Trophoblast cell (in vitro differentiated cells and primary cell): Measurements from ENCODE around the gene RAD54L.
"Not testable (repeated sequence)": the region's sequence is repeated elsewhere in the genome, so short reads cannot be mapped to it uniquely, and the experiment has no call there.

Experiments used
- DNase-seq, 2 donors: peaks; one replicate each; pipeline ENCODE4 v3.0.0-alpha.2; 2016
- H2AFZ ChIP-seq: 2 replicates; pipeline ENCODE4 v1.6.1; 2013; ENCODE audit warnings: low read length, moderate library complexity, mild to moderate bottlenecking; ENCODE audit not compliant: insufficient read depth, poor library complexity
- H2AK5ac ChIP-seq: 2 replicates; pipeline ENCODE4 v1.6.1; 2013; ENCODE audit warnings: mild to moderate bottlenecking, low read length
- H2BK120ac ChIP-seq: 2 replicates; pipeline ENCODE4 v1.6.1; 2013; ENCODE audit warnings: low read length, mild to moderate bottlenecking, moderate library complexity; ENCODE audit not compliant: insufficient read depth, poor library complexity
- H2BK12ac ChIP-seq: 2 replicates; pipeline ENCODE4 v1.6.1; 2013; ENCODE audit warnings: mild to moderate bottlenecking, low read length, moderate library complexity
- H2BK5ac ChIP-seq: 2 replicates; pipeline ENCODE4 v1.6.1; 2013; ENCODE audit warnings: low read length, low read depth, moderate library complexity, mild to moderate bottlenecking; ENCODE audit not compliant: poor library complexity
- H3K14ac ChIP-seq: 2 replicates; pipeline ENCODE4 v1.6.1; 2013; ENCODE audit warnings: mild to moderate bottlenecking, low read length
- H3K18ac ChIP-seq: 2 replicates; pipeline ENCODE4 v1.6.1; 2013; ENCODE audit warnings: mild to moderate bottlenecking, low read length
- H3K23ac ChIP-seq: 2 replicates; pipeline ENCODE4 v1.6.1; 2013; ENCODE audit warnings: low read length
- H3K27ac ChIP-seq: 2 replicates; pipeline ENCODE4 v1.5.1; 2013; ENCODE audit warnings: low read depth, mild to moderate bottlenecking, inconsistent platforms, low read length, moderate library complexity
- H3K27me3 ChIP-seq: 2 replicates; pipeline ENCODE4 v1.6.1; 2013; ENCODE audit warnings: inconsistent platforms, mild to moderate bottlenecking, low read length, moderate library complexity; ENCODE audit not compliant: insufficient read depth
- H3K36me3 ChIP-seq, 2 experiments: 1 replicate in 1 of 2; 2 replicates in 1 of 2; pipeline ENCODE4 v1.6.1; 2013; ENCODE audit warnings: low read length in 2 of 2, mild to moderate bottlenecking in 2 of 2, moderate library complexity in 1 of 2; ENCODE audit not compliant: insufficient read depth in 2 of 2, control insufficient read depth in 1 of 2
- H3K4ac ChIP-seq: 2 replicates; pipeline ENCODE4 v1.6.1; 2013; ENCODE audit warnings: low read depth, mild to moderate bottlenecking, low read length, moderate library complexity
- H3K4me1 ChIP-seq, 2 experiments: 1 replicate in 1 of 2; 2 replicates in 1 of 2; pipeline ENCODE4 v1.6.1; 2013; ENCODE audit warnings: low read length in 2 of 2, mild to moderate bottlenecking in 2 of 2, moderate library complexity in 1 of 2; ENCODE audit not compliant: insufficient read depth in 2 of 2, control insufficient read depth in 1 of 2
- H3K4me2 ChIP-seq: 2 replicates; pipeline ENCODE4 v1.6.1; 2013; ENCODE audit warnings: inconsistent platforms, mild to moderate bottlenecking, low read length, moderate library complexity
- H3K4me3 ChIP-seq: 2 replicates; pipeline ENCODE4 v1.5.1; 2013; ENCODE audit warnings: mild to moderate bottlenecking, low read depth, low read length, inconsistent platforms
- H3K79me1 ChIP-seq: one replicate; pipeline ENCODE4 v1.6.1; 2013; ENCODE audit warnings: low read length
- H3K79me2 ChIP-seq: 2 replicates; pipeline ENCODE4 v1.6.1; 2013; ENCODE audit warnings: low read length, mild to moderate bottlenecking; ENCODE audit not compliant: control insufficient read depth, insufficient read depth, poor library complexity
- H3K9ac ChIP-seq: 2 replicates; pipeline ENCODE4 v1.6.1; 2013; ENCODE audit warnings: mild to moderate bottlenecking, low read length
- H3K9me3 ChIP-seq: 2 replicates; pipeline ENCODE4 v1.6.1; 2013; ENCODE audit warnings: low read depth, mild to moderate bottlenecking, control low read depth, inconsistent platforms, low read length; ENCODE audit not compliant: insufficient read depth
- H4K12ac ChIP-seq: 2 replicates; pipeline ENCODE4 v1.6.1; 2013; ENCODE audit warnings: low read depth, mild to moderate bottlenecking, low read length, moderate library complexity
- H4K8ac ChIP-seq: 2 replicates; pipeline ENCODE4 v1.6.1; 2013; ENCODE audit warnings: low read depth, mild to moderate bottlenecking, low read length, moderate library complexity
- H4K91ac ChIP-seq: one replicate; pipeline ENCODE4 v1.6.1; 2013; ENCODE audit warnings: low read depth, mild to moderate bottlenecking, low read length, moderate library complexity
- WGBS: extraction: QIAGEN DNeasy Blood & Tissue Kit; methylation state at CpG from one replicate; pipeline ENCODE4 v1.1.7; 2013; ENCODE audit warnings: missing lambda C conversion rate; ENCODE audit not compliant: insufficient read length, insufficient coverage; ENCODE audit errors: extremely low coverage; 5-methylcytosine and 5-hydroxymethylcytosine counted together

Gene RAD54L

GRCh38 chr1:46322191-46322590, 74.6 kb downstream of the RAD54L start:
- H3K36me3 ChIP-seq, H3K27me3 ChIP-seq, H2BK5ac ChIP-seq, H3K79me1 ChIP-seq, H3K4ac ChIP-seq, H3K79me2 ChIP-seq, H3K9me3 ChIP-seq, H2BK120ac ChIP-seq, H3K18ac ChIP-seq, H3K14ac ChIP-seq, H4K8ac ChIP-seq, H3K9ac ChIP-seq, H3K4me2 ChIP-seq, H4K91ac ChIP-seq, H4K12ac ChIP-seq, H3K4me3 ChIP-seq, H2BK12ac ChIP-seq, H3K4me1 ChIP-seq, H3K23ac ChIP-seq, H2AFZ ChIP-seq, H2AK5ac ChIP-seq, DNase-seq, H3K27ac ChIP-seq: not testable (repeated sequence)
- no CpG with 5 or more reads among the region's 6 CpGs for WGBS

- not testable (repeated sequence) for H2AFZ ChIP-seq, H3K79me2 ChIP-seq, H3K9me3 ChIP-seq, H3K27me3 ChIP-seq, H3K4me3 ChIP-seq, H3K23ac ChIP-seq, H3K27ac ChIP-seq, H4K12ac ChIP-seq, H2BK120ac ChIP-seq, H2AK5ac ChIP-seq, H3K4me2 ChIP-seq, H3K4ac ChIP-seq, H3K4me1 ChIP-seq, H3K9ac ChIP-seq, H3K79me1 ChIP-seq, H2BK5ac ChIP-seq, DNase-seq, H3K18ac ChIP-seq, H4K91ac ChIP-seq, H3K14ac ChIP-seq, H3K36me3 ChIP-seq, H2BK12ac ChIP-seq, H4K8ac ChIP-seq
- no CpG with 5 or more reads among the region's 11 CpGs for WGBS
Observed at GRCh38 chr1:46325285-46326076, 77.9 kb downstream of the RAD54L start.
